ENCODE measurements around the gene BCL2L2. TPM values are rescaled to one million over a fixed set of nuclear protein-coding genes. Genes with fewer than 3 reads are reported as not detected.
"Not testable (repeated sequence)": the region's sequence is repeated elsewhere in the genome, so short reads cannot be mapped to it uniquely, and the experiment has no call there.

BCL2L2 gene, protein sequence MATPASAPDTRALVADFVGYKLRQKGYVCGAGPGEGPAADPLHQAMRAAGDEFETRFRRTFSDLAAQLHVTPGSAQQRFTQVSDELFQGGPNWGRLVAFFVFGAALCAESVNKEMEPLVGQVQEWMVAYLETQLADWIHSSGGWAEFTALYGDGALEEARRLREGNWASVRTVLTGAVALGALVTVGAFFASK
- total RNA-seq, result 5.6 and 5.7 TPM in 2 replicates

DNA sequence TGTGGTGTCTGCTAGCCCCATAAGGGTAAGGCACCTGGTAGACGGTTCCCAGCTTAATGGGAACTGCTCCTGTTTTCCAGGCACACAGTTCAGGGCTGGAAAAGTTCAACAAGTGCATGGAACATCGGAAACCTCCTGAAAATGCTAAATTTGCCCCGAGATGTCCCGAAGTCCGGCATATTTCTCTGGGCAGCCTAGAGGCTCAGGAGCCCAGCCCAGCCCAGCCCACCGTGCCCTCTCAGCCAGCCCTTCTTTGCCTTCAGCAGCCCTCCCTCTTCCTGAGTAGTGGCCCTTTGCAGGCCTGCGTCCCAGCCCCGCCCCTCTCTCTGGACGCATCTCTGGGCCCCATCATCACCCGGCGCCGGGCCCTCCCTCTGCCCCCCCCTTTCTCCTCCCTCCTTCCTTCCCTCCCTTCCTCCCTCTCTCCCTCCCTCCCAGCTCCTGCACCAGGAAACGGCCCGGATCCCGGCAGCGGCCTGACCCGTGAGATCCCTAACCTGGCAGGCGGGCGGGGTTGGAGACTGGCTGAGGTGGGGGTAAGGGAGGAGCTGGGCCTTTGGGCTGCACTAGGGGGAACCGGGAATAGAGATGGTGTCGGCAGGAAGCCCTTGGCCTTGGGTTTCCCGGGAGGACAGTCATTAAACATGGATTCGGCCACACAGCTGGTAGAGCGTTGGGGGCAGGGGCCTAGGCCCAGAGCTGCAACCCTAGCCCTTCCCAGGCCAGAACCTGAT is at the start of gene BCL2L2:
Gene BCL2L2 (plus strand): TSS at position 422 of the 734 bp plus-strand sequence. CDS start 935 bp downstream, outside the sequence.
- DNase-seq, result peak; percentile 78
- Mint-ChIP-seq H3K36me3 (ENCODE audit: low read depth) (no peaks in the 10 kb centered on the region), H3K4me1 (peaks cover 19% of the 10 kb centered on the region), H3K27me3 (peaks cover 8% of the 10 kb centered on the region), H3K27ac (peak within 1 kb of the TSS; percentile 70), H3K4me3 (peak within 1 kb of the TSS; percentile 79), H3K9me3 (no peaks in the 10 kb centered on the region)
- intact Hi-C loops (cut with micrococcal nuclease), result no loop called here

DNA sequence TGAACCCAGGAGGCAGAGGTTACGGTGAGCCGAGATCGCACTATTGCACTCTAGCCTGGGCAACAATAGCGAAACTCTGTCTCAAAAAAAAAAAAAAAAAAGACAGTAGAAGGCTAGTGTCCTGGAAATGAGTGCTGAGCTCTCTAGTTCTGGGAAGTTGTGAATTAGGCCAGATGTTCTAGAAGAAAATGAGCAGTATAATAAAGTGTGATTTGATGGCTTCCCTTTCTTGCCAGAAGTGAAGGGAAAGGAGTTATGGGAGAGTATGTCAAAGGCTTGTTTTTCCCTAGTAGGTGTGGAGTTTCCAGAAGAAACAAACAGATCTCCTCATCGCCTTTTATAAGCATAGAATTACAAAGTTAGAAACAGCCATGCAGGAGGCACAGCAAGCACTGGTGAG is 48.4 kb upstream of the BCL2L2 start:
- Mint-ChIP-seq H3K27me3 (peaks cover 48% of the 10 kb centered on the region), H3K9me3 (no peaks in the 10 kb centered on the region)

GRCh38 chr14:23259426-23259825 is 47.2 kb upstream of the BCL2L2 start:
- Mint-ChIP-seq H3K9me3 (no peaks in the 10 kb centered on the region), H3K36me3 (ENCODE audit: low read depth) (no peaks in the 10 kb centered on the region), H3K4me3 (no peak overlapping the region), H3K27me3 (peaks cover 47% of the 10 kb centered on the region), H3K4me1 (no peaks in the 10 kb centered on the region), H3K27ac (no peak overlapping the region)
- intact Hi-C loops (cut with micrococcal nuclease), result no loop called here
- no peak for DNase-seq

More for the DNA sequence above, 48.4 kb upstream of the BCL2L2 start:
- H3K27ac Mint-ChIP-seq, result no peak overlapping the region
- no peaks in the 10 kb centered on the region for H3K4me1 Mint-ChIP-seq
- no peak for DNase-seq
- no peaks in the 10 kb centered on the region for H3K36me3 Mint-ChIP-seq (ENCODE audit: low read depth)
- H3K4me3 Mint-ChIP-seq, result no peak overlapping the region
- intact Hi-C loops (cut with micrococcal nuclease), result no loop called here

GRCh38 chr14:23260849-23261248 is 45.8 kb upstream of the BCL2L2 start:
- H3K27ac Mint-ChIP-seq; H3K36me3 Mint-ChIP-seq (ENCODE audit: low read depth); intact Hi-C loops (cut with micrococcal nuclease); H3K4me3 Mint-ChIP-seq; H3K4me1 Mint-ChIP-seq; DNase-seq; H3K9me3 Mint-ChIP-seq: not testable (repeated sequence)
- peaks cover 46% of the 10 kb centered on the region for H3K27me3 Mint-ChIP-seq

DNA sequence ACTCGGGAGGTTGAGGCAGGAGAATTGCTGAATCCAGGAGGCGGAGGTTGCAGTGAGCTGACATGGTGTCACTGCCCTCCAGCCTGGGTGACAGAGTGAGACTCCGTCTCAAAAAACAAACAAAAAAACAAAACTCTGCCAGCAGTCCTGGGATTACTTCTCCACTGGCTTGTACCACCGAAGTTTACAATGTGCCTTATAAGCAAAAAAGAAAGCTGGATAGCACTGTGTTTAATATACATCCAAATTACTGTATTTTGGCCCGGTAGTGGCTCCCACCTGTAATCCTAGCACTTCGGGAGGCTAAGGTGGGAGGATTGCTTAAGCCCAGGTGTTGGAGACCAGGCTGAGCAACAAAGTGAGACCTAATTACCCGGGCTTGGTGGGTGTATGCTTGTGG is 37.4 kb upstream of the BCL2L2 start:
- DNase-seq, result no peak
- H3K27me3 Mint-ChIP-seq, result peaks cover 11% of the 10 kb centered on the region
- no peaks in the 10 kb centered on the region for H3K4me1 Mint-ChIP-seq
- intact Hi-C loops (cut with micrococcal nuclease), result no loop called here
- H3K27ac Mint-ChIP-seq, result no peak overlapping the region
- H3K36me3 Mint-ChIP-seq (ENCODE audit: low read depth), result no peaks in the 10 kb centered on the region
- H3K4me3 Mint-ChIP-seq, result no peak overlapping the region
- no peaks in the 10 kb centered on the region for H3K9me3 Mint-ChIP-seq

DNA sequence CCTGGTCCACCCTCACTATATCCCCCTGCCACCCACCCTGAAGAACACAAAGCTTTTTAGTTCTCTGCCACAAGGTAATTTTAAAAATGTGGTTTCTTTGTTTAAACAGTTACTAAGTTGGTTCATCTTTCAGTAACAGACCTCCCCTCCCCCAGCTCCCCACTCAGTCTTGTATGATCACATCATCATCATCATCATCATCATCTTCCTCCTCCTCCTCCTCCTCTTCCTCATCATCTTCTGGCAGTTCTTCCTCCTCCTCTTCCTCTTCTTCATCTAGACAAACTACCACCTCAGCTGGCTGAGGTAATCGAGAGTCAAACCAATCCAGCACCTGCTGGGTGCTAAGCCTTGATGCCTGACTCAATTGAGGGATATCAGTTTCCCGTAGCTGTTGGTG is 31.2 kb upstream of the BCL2L2 start:
- Mint-ChIP-seq H3K4me3 (no peak overlapping the region), H3K36me3 (ENCODE audit: low read depth) (peaks cover 3% of the 10 kb centered on the region), H3K27ac (no peak overlapping the region), H3K4me1 (peaks cover 4% of the 10 kb centered on the region), H3K9me3 (no peaks in the 10 kb centered on the region), H3K27me3 (no peaks in the 10 kb centered on the region)
- intact Hi-C loops (cut with micrococcal nuclease), result no loop called here
- DNase-seq, result no peak

DNA sequence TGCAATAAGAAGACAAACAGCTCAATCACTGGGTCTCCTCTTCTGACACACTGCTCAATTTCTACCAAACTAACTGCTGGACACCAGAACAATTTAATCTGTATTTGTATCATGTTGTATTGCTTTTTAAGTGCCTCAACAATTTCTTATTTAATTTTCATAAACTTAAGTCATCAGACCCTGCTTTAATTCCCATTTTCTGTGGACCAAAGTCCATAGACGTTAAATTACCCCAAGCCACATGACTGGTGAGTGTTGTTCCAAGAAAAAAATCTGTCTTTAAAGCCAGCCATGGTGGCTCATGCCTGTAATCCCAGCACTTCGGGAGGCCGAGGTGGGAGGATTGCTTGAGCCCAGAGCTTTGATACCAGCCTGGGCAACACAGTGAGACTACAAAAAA is 29.4 kb upstream of the BCL2L2 start:
- Mint-ChIP-seq H3K4me1 (peaks cover 6% of the 10 kb centered on the region), H3K4me3 (no peak overlapping the region), H3K27ac (no peak overlapping the region), H3K27me3 (no peaks in the 10 kb centered on the region), H3K9me3 (no peaks in the 10 kb centered on the region), H3K36me3 (ENCODE audit: low read depth) (peaks cover 7% of the 10 kb centered on the region)
- intact Hi-C loops (cut with micrococcal nuclease), result no loop called here
- DNase-seq, result no peak

DNA sequence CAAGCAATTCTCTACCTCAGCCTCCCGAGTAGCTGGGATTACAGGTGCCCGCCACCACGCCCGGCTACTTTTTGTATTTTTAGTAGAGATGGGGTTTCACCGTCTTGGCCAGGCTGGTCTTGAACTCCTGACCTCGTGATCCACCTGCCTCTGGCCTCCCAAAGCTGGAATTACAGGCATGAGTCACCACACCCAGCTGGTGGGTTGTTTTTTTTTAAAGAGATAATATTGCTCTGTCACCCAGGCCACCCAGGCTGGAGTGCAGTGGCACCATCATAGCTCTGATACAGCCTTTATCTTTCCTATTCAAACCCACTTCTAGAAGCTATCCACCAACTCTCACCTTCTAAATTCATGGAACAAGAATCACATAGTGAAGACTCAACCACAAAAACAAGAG is 28.7 kb upstream of the BCL2L2 start:
- H3K36me3 Mint-ChIP-seq (ENCODE audit: low read depth); H3K4me1 Mint-ChIP-seq; H3K27me3 Mint-ChIP-seq; H3K4me3 Mint-ChIP-seq; H3K27ac Mint-ChIP-seq; H3K9me3 Mint-ChIP-seq; DNase-seq; intact Hi-C loops (cut with micrococcal nuclease): not testable (repeated sequence)

- Mint-ChIP-seq H3K4me1 (peaks cover 16% of the 10 kb centered on the region), H3K27ac (no peak overlapping the region), H3K36me3 (ENCODE audit: low read depth) (peaks cover 12% of the 10 kb centered on the region), H3K9me3 (no peaks in the 10 kb centered on the region), H3K4me3 (no peak overlapping the region), H3K27me3 (no peaks in the 10 kb centered on the region)
- no peak for DNase-seq
- intact Hi-C loops (cut with micrococcal nuclease), result no loop called here
Observed at GRCh38 chr14:23281247-23281646, 25.4 kb upstream of the BCL2L2 start.

DNA sequence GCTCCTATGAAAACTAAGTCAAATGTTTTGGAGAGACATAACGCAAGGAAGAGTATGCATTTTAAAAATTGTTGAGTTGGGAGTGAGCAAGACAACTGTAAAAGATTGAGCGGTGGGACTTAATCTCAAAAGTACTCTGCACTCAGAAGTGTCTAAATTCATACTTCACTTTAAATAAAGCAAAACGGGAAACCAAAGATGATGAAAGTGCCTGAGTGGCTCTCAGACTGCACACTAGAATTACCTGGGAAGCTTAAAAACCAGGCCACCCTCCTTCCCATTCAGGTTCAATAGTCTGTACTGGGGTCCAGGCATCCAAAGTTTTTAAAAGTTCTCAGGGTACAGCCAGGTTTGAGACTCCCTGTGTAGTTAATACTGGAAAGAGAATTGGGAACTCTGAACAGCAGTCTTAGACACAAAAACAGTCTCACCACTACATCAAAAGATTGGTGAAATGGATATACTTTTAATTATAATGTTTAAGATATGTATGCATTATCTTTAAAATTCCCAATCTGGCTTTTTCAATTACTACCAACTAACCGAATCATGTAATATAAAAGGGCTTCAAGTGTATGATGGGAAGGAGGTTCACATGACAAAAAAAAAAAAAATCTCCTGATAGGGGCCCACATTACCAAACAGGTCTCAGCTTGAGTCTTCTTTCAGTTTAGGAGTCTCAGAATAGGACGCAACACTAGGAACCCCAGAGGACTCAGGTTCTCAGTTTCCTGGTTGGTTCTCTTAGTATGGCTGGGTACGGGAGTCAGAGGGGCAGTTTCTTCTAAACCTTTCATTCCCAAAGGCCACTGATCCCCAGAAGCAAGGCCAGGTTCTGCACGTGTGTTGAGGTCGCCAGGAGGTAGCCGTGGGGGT is 21.7 kb upstream of the BCL2L2 start:
- Mint-ChIP-seq H3K9me3 (no peaks in the 10 kb centered on the region), H3K4me1 (peaks cover 21% of the 10 kb centered on the region), H3K27me3 (no peaks in the 10 kb centered on the region), H3K4me3 (peak overlapping the region; percentile 99), H3K36me3 (ENCODE audit: low read depth) (peaks cover 12% of the 10 kb centered on the region), H3K27ac (peak overlapping the region; percentile 94)
- intact Hi-C loops (cut with micrococcal nuclease), result loop anchor here (2.0 to 5.0 kb wide), 2 partner anchors 20 to 188 kb away; partner anchors contain the start of genes ACIN1 and C14orf119
- peak; percentile 74 for DNase-seq

GRCh38 chr14:23285530-23286019 is 21.1 kb upstream of the BCL2L2 start:
- intact Hi-C loops (cut with micrococcal nuclease), result loop anchor here (1.0 to 5.0 kb wide), 5 partner anchors 10 to 188 kb away; partner anchors contain the start of genes ACIN1, C14orf119 and PABPN1
- H3K27ac Mint-ChIP-seq, result peak overlapping the region; percentile 94
- no peaks in the 10 kb centered on the region for H3K27me3 Mint-ChIP-seq
- H3K4me1 Mint-ChIP-seq, result peaks cover 21% of the 10 kb centered on the region
- H3K36me3 Mint-ChIP-seq (ENCODE audit: low read depth), result peaks cover 12% of the 10 kb centered on the region
- DNase-seq, result no peak
- peak overlapping the region; percentile 99 for H3K4me3 Mint-ChIP-seq
- no peaks in the 10 kb centered on the region for H3K9me3 Mint-ChIP-seq

DNA sequence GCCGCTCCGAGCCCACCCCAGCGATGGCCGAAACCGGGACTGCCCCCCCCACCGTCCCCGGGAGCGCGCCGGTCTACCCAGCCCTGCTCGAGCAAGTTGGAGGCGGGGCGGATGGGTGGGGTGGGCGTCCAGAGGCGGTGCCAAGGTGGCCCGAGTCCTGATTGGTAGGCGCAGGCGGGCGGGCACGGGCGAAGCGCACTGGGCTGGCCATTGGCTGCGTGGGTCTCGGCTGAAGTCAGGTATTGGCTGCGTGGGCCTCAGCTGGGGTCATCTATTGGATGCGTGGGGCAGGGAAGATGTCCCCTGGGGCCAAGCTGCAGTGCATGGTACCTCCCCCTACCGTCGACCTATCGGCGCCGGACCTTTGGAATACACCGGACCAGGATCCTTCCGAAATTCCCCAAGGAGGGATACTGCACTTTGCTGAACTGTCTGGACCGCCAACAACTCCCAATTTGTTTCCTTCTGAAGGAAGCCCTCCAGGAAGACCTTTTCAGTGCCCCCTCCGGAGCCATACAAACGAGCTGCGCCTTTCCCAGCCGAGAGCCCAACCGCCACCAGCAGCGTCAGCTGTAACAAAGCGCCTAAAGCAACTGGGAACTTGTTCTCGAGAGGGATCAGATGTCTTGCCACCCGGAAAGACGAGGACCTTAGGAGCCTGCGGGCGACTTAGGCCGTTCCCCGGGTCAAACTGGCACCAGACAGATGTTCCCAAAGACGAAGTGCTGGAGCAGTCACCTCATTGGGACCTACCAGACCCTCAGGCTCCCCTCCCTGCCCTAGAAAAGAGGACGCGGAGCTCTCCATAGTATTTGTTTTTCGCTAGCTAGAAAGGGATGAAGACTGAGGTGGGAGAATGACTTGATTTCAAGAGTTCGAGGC is 20.4 kb upstream of the BCL2L2 start, which contains the start of gene HOMEZ:
Gene HOMEZ (minus strand): TSS at position 113 of the 882 bp plus-strand sequence. CDS start 180 bp downstream, outside the sequence.
- Mint-ChIP-seq H3K4me1 (peaks cover 20% of the 10 kb centered on the region), H3K27ac (peak within 1 kb of the TSS; percentile 94), H3K9me3 (no peaks in the 10 kb centered on the region), H3K36me3 (ENCODE audit: low read depth) (peaks cover 12% of the 10 kb centered on the region), H3K4me3 (peak within 1 kb of the TSS; percentile 99), H3K27me3 (no peaks in the 10 kb centered on the region)
- peak; percentile 99 for DNase-seq
- intact Hi-C loops (cut with micrococcal nuclease), result loop anchor here (1.0 to 5.0 kb wide), 4 partner anchors 9 to 189 kb away; partner anchors contain the start of genes ACIN1, C14orf119 and PABPN1
